Mesenchymal stem cell (in vitro differentiated cells and primary cell): ENCODE measurements around the gene MEN1.

ENCODE experiments used
- DNase-seq: peaks from one replicate; pipeline ENCODE4 v3.0.0-alpha.2; 2013
- H2AFZ ChIP-seq: one replicate; pipeline ENCODE4 v1.6.1; 2013; ENCODE audit warnings: low read depth, mild to moderate bottlenecking, control low read depth, inconsistent platforms, low read length, moderate library complexity
- H2AK5ac ChIP-seq: 2 replicates; pipeline ENCODE4 v1.6.1; 2013; ENCODE audit warnings: low read length, moderate library complexity, mild to moderate bottlenecking, inconsistent platforms; ENCODE audit not compliant: severe bottlenecking
- H2BK120ac ChIP-seq: one replicate; pipeline ENCODE4 v1.6.1; 2013; ENCODE audit warnings: low read depth, mild to moderate bottlenecking, inconsistent platforms, low read length, moderate library complexity
- H2BK12ac ChIP-seq, 2 experiments: one replicate each; pipeline ENCODE4 v1.6.1; 2013; ENCODE audit warnings: inconsistent platforms in 2 of 2, low read length in 2 of 2, mild to moderate bottlenecking in 2 of 2, moderate library complexity in 2 of 2, control low read depth in 1 of 2
- H2BK15ac ChIP-seq: one replicate; pipeline ENCODE4 v1.6.1; 2013; ENCODE audit warnings: mild to moderate bottlenecking, low read depth, inconsistent platforms; ENCODE audit not compliant: poor library complexity, severe bottlenecking
- H2BK5ac ChIP-seq: 2 replicates; pipeline ENCODE4 v1.6.1; 2013; ENCODE audit warnings: low read depth, mild to moderate bottlenecking, low read length, control low read depth, inconsistent platforms; ENCODE audit not compliant: poor library complexity, severe bottlenecking
- H3K14ac ChIP-seq, 2 experiments: one replicate each; pipeline ENCODE4 v1.6.1; 2013; ENCODE audit warnings: inconsistent platforms in 2 of 2, low read length in 2 of 2, control low read depth in 1 of 2, mild to moderate bottlenecking in 1 of 2, moderate library complexity in 1 of 2
- H3K18ac ChIP-seq, 2 experiments: one replicate each; pipeline ENCODE4 v1.6.1; 2013; ENCODE audit warnings: inconsistent platforms in 2 of 2, low read length in 2 of 2, control low read depth in 1 of 2, low read depth in 1 of 2, mild to moderate bottlenecking in 1 of 2
- H3K23ac ChIP-seq, 2 experiments: one replicate each; pipeline ENCODE4 v1.6.1; 2013; ENCODE audit warnings: inconsistent platforms in 2 of 2, low read length in 2 of 2, mild to moderate bottlenecking in 2 of 2, moderate library complexity in 2 of 2, control low read depth in 1 of 2
- H3K27ac ChIP-seq: 2 replicates; pipeline ENCODE4 v1.5.1; 2013; ENCODE audit warnings: mild to moderate bottlenecking, moderate library complexity, low read length, control low read depth, inconsistent platforms; ENCODE audit not compliant: poor library complexity, severe bottlenecking
- H3K27me3 ChIP-seq, 2 experiments: 2 replicates each; pipeline versions ENCODE4 v1.6.1 to v1.7.0; 2013; ENCODE audit warnings: low read length in 2 of 2, mild to moderate bottlenecking in 2 of 2, moderate library complexity in 2 of 2, control low read depth in 1 of 2, inconsistent platforms in 1 of 2; ENCODE audit not compliant: control insufficient read depth in 1 of 2, insufficient read depth in 1 of 2
- H3K36me3 ChIP-seq, 2 experiments: 2 replicates each; pipeline versions ENCODE4 v1.6.1 to v1.7.0; 2013; ENCODE audit warnings: low read length in 2 of 2, control low read depth in 1 of 2, inconsistent platforms in 1 of 2, low read depth in 1 of 2, mild to moderate bottlenecking in 1 of 2; ENCODE audit not compliant: insufficient read depth in 2 of 2, control insufficient read depth in 1 of 2
- H3K4ac ChIP-seq, 2 experiments: one replicate each; pipeline ENCODE4 v1.6.1; 2013; ENCODE audit warnings: inconsistent platforms in 2 of 2, low read length in 2 of 2, mild to moderate bottlenecking in 2 of 2, moderate library complexity in 2 of 2, control low read depth in 1 of 2, low read depth in 1 of 2
- H3K4me1 ChIP-seq: 2 replicates; pipeline ENCODE4 v1.6.1; 2013; ENCODE audit warnings: low read depth, low read length, control low read depth; ENCODE audit not compliant: control insufficient read depth, insufficient read depth
- H3K4me2 ChIP-seq: 2 replicates; pipeline ENCODE4 v1.6.1; 2013; ENCODE audit warnings: low read length, mild to moderate bottlenecking, inconsistent platforms; ENCODE audit not compliant: poor library complexity, severe bottlenecking
- H3K4me3 ChIP-seq, 2 experiments: 2 replicates each; pipeline versions ENCODE4 v1.5.1 to v1.7.0; 2013; ENCODE audit warnings: low read length in 2 of 2, mild to moderate bottlenecking in 2 of 2, control low read depth in 1 of 2, low read depth in 1 of 2; ENCODE audit not compliant: insufficient read depth in 1 of 2
- H3K79me1 ChIP-seq: replicated peaks from 2 replicates; pipeline ENCODE4 v1.6.1; 2013; ENCODE audit warnings: mild to moderate bottlenecking, control low read depth, low read length, inconsistent platforms; ENCODE audit not compliant: poor library complexity, severe bottlenecking
- H3K9ac ChIP-seq: 2 replicates; pipeline ENCODE4 v1.7.0; 2013; ENCODE audit warnings: mild to moderate bottlenecking, low read length, moderate library complexity
- H3K9me3 ChIP-seq: 2 replicates; pipeline ENCODE4 v1.7.0; 2013; ENCODE audit warnings: mild to moderate bottlenecking, low read length; ENCODE audit not compliant: control insufficient read depth
- H4K8ac ChIP-seq: one replicate; pipeline ENCODE4 v1.6.1; 2013; ENCODE audit warnings: inconsistent platforms, mild to moderate bottlenecking, low read length, moderate library complexity
- H4K91ac ChIP-seq: one replicate; pipeline ENCODE4 v1.6.1; 2013; ENCODE audit warnings: mild to moderate bottlenecking, low read length, inconsistent platforms
- WGBS: methylation state at CpG from one replicate; pipeline ENCODE4 v1.1.7; 2013; ENCODE audit warnings: mixed read lengths; 5-methylcytosine and 5-hydroxymethylcytosine counted together

MEN1 gene

GRCh38 chr11:64854534-64855502, 44.5 kb upstream of the MEN1 start:
- 66% methylated on average over 41 of the region's 45 CpGs for WGBS
- peak overlapping the region; percentile 95 for H4K91ac ChIP-seq
- H2BK5ac ChIP-seq = peak overlapping the region; percentile 60
- peak overlapping the region; percentile 82 to 85 for H3K4ac ChIP-seq
- peak overlapping the region; percentile 79 to 93 for H3K18ac ChIP-seq
- H2BK12ac ChIP-seq = peak overlapping the region; percentile 88 to 96
- no peaks in the 10 kb centered on the region for H3K9me3 ChIP-seq
- H3K4me1 ChIP-seq = peaks cover 74% of the 10 kb centered on the region
- DNase-seq = peak; percentile 94
- H3K36me3 ChIP-seq = peaks cover 43 to 79% of the 10 kb centered on the region in 2 experiments
- H2BK120ac ChIP-seq = peak overlapping the region; percentile 80
- peak overlapping the region; percentile 75 for H2BK15ac ChIP-seq
- H4K8ac ChIP-seq = peak overlapping the region; percentile 91
- H3K14ac ChIP-seq = peak overlapping the region in 1 of 2 experiments; percentile 85
- H3K27ac ChIP-seq = peak overlapping the region; percentile 74
- peak overlapping the region; percentile 64 for H3K9ac ChIP-seq
- H2AK5ac ChIP-seq = peak overlapping the region; percentile 63
- H3K23ac ChIP-seq = peak overlapping the region in 1 of 2 experiments; percentile 44
- peaks cover 35% of the 10 kb centered on the region for H3K79me1 ChIP-seq
- peak overlapping the region; percentile 3 for H3K4me2 ChIP-seq
- no peaks in the 10 kb centered on the region for H3K27me3 ChIP-seq
- H3K4me3 ChIP-seq = peak overlapping the region in 1 of 2 experiments; percentile 52
- no peak overlapping the region for H2AFZ ChIP-seq

- Histone ChIP-seq H2BK5ac (no peak overlapping the region), H2BK120ac (peak overlapping the region; percentile 80), H3K79me1 (peaks cover 32% of the 10 kb centered on the region), H4K91ac (peak overlapping the region; percentile 93), H2AFZ (no peak overlapping the region), H3K4me2 (no peak overlapping the region), H3K27me3 (no peaks in the 10 kb centered on the region), H3K14ac (peak overlapping the region in 1 of 2 experiments; percentile 29), H4K8ac (peak overlapping the region; percentile 79), H2BK15ac (peak overlapping the region; percentile 75), H2AK5ac (peak overlapping the region; percentile 58), H2BK12ac (peak overlapping the region; percentile 67 to 92), H3K4ac (peak overlapping the region; percentile 35 to 82), H3K9me3 (no peaks in the 10 kb centered on the region), H3K9ac (peak overlapping the region; percentile 53), H3K18ac (peak overlapping the region; percentile 79 to 93), H3K23ac (no peak overlapping the region), H3K4me1 (peaks cover 74% of the 10 kb centered on the region), H3K4me3 (peak overlapping the region in 1 of 2 experiments; percentile 52), H3K27ac (peak overlapping the region; percentile 74), H3K36me3 (peaks cover 36 to 72% of the 10 kb centered on the region in 2 experiments)
- WGBS = 95% methylated on average over 25 of the region's 25 CpGs
- DNase-seq = no peak
Observed at GRCh38 chr11:64854157-64854533, 43.8 kb upstream of the MEN1 start.

GRCh38 chr11:64853709-64854108, 43.4 kb upstream of the MEN1 start:
- peak overlapping the region; percentile 40 for H2BK120ac ChIP-seq
- peaks cover 75% of the 10 kb centered on the region for H3K4me1 ChIP-seq
- H3K9ac ChIP-seq = no peak overlapping the region
- no peak overlapping the region for H3K4me2 ChIP-seq
- no peak overlapping the region for H3K23ac ChIP-seq
- peaks cover 32 to 68% of the 10 kb centered on the region in 2 experiments for H3K36me3 ChIP-seq
- no peak overlapping the region for H3K4me3 ChIP-seq
- no peak overlapping the region for H2BK5ac ChIP-seq
- peak overlapping the region; percentile 56 for H2BK15ac ChIP-seq
- H3K9me3 ChIP-seq = no peaks in the 10 kb centered on the region
- H3K14ac ChIP-seq = no peak overlapping the region
- no peak overlapping the region for H3K4ac ChIP-seq
- peak overlapping the region; percentile 42 to 46 for H3K18ac ChIP-seq
- peak overlapping the region; percentile 19 to 51 for H2BK12ac ChIP-seq
- H2AFZ ChIP-seq = no peak overlapping the region
- no peak overlapping the region for H4K8ac ChIP-seq
- no peak for DNase-seq
- H3K27me3 ChIP-seq = no peaks in the 10 kb centered on the region
- no peak overlapping the region for H3K27ac ChIP-seq
- peaks cover 30% of the 10 kb centered on the region for H3K79me1 ChIP-seq
- 86% methylated on average over 27 of the region's 27 CpGs for WGBS
- H2AK5ac ChIP-seq = peak overlapping the region; percentile 5
- H4K91ac ChIP-seq = peak overlapping the region; percentile 36
